CD4-positive, alpha-beta T cell treated with Interleukin-6 at 100 ng/mL for 8 hours (primary cell): ENCODE results near the gene SUCLG2.
A peak's percentile ranks its signal among the peaks of the same experiment; 100 is the strongest.
"Not testable (repeated sequence)": the region's sequence is repeated elsewhere in the genome, so short reads cannot be mapped to it uniquely, and the experiment has no call there.

Source experiments
- DNase-seq: peaks from one replicate; pipeline ENCODE4 v3.0.0-alpha.2; 2020; ENCODE audit warnings: mixed read lengths, low spot score

Gene SUCLG2

GRCh38 chr3:67609709-67610108, 44.7 kb downstream of the SUCLG2 start:
- no peak for DNase-seq

GRCh38 chr3:67608034-67608433, 46.4 kb downstream of the SUCLG2 start:
- no peak for DNase-seq

- no peak for DNase-seq
Observed at GRCh38 chr3:67605377-67605776, 49.0 kb downstream of the SUCLG2 start.

- DNase-seq = no peak
Observed at GRCh38 chr3:67602816-67603215, 51.6 kb downstream of the SUCLG2 start.

GRCh38 chr3:67601919-67602608, 52.3 kb downstream of the SUCLG2 start:
- DNase-seq = peak; percentile 18

GRCh38 chr3:67601385-67601784, 53.0 kb downstream of the SUCLG2 start:
- DNase-seq = no peak

- DNase-seq = no peak
Observed at GRCh38 chr3:67599821-67600220, 54.6 kb downstream of the SUCLG2 start.

- no peak for DNase-seq
Observed at GRCh38 chr3:67598814-67599556, 55.4 kb downstream of the SUCLG2 start.

- DNase-seq = no peak
Observed at GRCh38 chr3:67595424-67595823, 59.0 kb downstream of the SUCLG2 start.

- no peak for DNase-seq
Observed at GRCh38 chr3:67593761-67594234, 60.6 kb downstream of the SUCLG2 start.

- DNase-seq = no peak
Observed at GRCh38 chr3:67592057-67592456, 62.4 kb downstream of the SUCLG2 start.

GRCh38 chr3:67587811-67588210, 66.6 kb downstream of the SUCLG2 start:
- no peak for DNase-seq

- no peak for DNase-seq
Observed at GRCh38 chr3:67587301-67587700, 67.1 kb downstream of the SUCLG2 start.

- DNase-seq = not testable (repeated sequence)
Observed at GRCh38 chr3:67584608-67585007, 69.8 kb downstream of the SUCLG2 start.

- DNase-seq = no peak
Observed at GRCh38 chr3:67580430-67581000, 73.9 kb downstream of the SUCLG2 start.

GRCh38 chr3:67578416-67578815, 76.0 kb downstream of the SUCLG2 start:
- DNase-seq = no peak

GRCh38 chr3:67576441-67576840, 78.0 kb downstream of the SUCLG2 start:
- no peak for DNase-seq

GRCh38 chr3:67569324-67569723, 85.1 kb downstream of the SUCLG2 start:
- no peak for DNase-seq

- DNase-seq = no peak
Observed at GRCh38 chr3:67567893-67568292, 86.5 kb downstream of the SUCLG2 start.

GRCh38 chr3:67564973-67565372, 89.4 kb downstream of the SUCLG2 start:
- DNase-seq = no peak

GRCh38 chr3:67564008-67564407, 90.4 kb downstream of the SUCLG2 start:
- DNase-seq = no peak

GRCh38 chr3:67561667-67562394, 92.6 kb downstream of the SUCLG2 start:
- no peak for DNase-seq
